GM12874 (cell line): ENCODE data around the gene OTULINL.

ENCODE experiments used
- CTCF ChIP-seq: IDR thresholded peaks from 2 replicates; pipeline ENCODE4 v1.5.1; 2011; ENCODE audit warnings: low read depth, mild to moderate bottlenecking, control low read depth, low read length, moderate library complexity; ENCODE audit not compliant: insufficient read depth

The OTULINL gene

GRCh38 chr5:14552017-14552416 is 29.6 kb upstream of the OTULINL start:
- no peak for TF ChIP-seq CTCF

GRCh38 chr5:14556015-14556414 is 25.6 kb upstream of the OTULINL start:
- TF ChIP-seq CTCF = no peak

GRCh38 chr5:14557203-14557770 is 24.3 kb upstream of the OTULINL start:
- TF ChIP-seq CTCF = no peak

- no peak for TF ChIP-seq CTCF
These were observed 23.7 kb upstream of the OTULINL start for GRCh38 chr5:14557791-14558415.

GRCh38 chr5:14560091-14560595 is 21.4 kb upstream of the OTULINL start:
- TF ChIP-seq CTCF = no peak

- TF ChIP-seq CTCF = no peak
These were observed 19.9 kb upstream of the OTULINL start for GRCh38 chr5:14561741-14562140.

- TF ChIP-seq CTCF = no peak
These were observed 13.3 kb upstream of the OTULINL start for GRCh38 chr5:14568333-14568732.
